H9 (cell line): ENCODE data around the gene GPR143. TPM values are rescaled to one million over a fixed set of nuclear protein-coding genes. Genes with fewer than 3 reads are reported as not detected.

Experiments
- DNase-seq: peaks from one replicate; pipeline ENCODE4 v3.0.0-alpha.2; 2017
- H2AFZ ChIP-seq: one replicate; pipeline ENCODE4 v1.6.1; 2013; ENCODE audit warnings: mild to moderate bottlenecking, low read length, control low read depth, moderate library complexity
- H2AK5ac ChIP-seq: 2 replicates; pipeline ENCODE4 v1.6.1; 2013; ENCODE audit warnings: low read length, control low read depth, mixed read lengths; ENCODE audit not compliant: insufficient read length
- H2BK120ac ChIP-seq: one replicate; pipeline ENCODE4 v1.6.1; 2013; ENCODE audit warnings: low read depth, mild to moderate bottlenecking, low read length, control low read depth, inconsistent platforms; ENCODE audit not compliant: poor library complexity, severe bottlenecking
- H2BK12ac ChIP-seq: 2 replicates; pipeline ENCODE4 v1.6.1; 2013; ENCODE audit warnings: low read length, control low read depth, mixed read lengths, low read depth; ENCODE audit not compliant: insufficient read length
- H2BK15ac ChIP-seq: 2 replicates; pipeline ENCODE4 v1.6.1; 2013; ENCODE audit warnings: low read depth, low read length, control low read depth
- H2BK20ac ChIP-seq: one replicate; pipeline ENCODE4 v1.6.1; 2013; ENCODE audit warnings: low read depth, mild to moderate bottlenecking, low read length, control low read depth, inconsistent platforms; ENCODE audit not compliant: poor library complexity, severe bottlenecking
- H2BK5ac ChIP-seq: 2 replicates; pipeline ENCODE4 v1.6.1; 2013; ENCODE audit warnings: low read length, control low read depth, mixed read lengths; ENCODE audit not compliant: insufficient read length
- H3K14ac ChIP-seq: 2 replicates; pipeline ENCODE4 v1.6.1; 2013; ENCODE audit warnings: low read length, control low read depth; ENCODE audit not compliant: insufficient read depth
- H3K18ac ChIP-seq: 2 replicates; pipeline ENCODE4 v1.6.1; 2013; ENCODE audit warnings: low read depth, mild to moderate bottlenecking, mixed read lengths, low read length, control low read depth; ENCODE audit not compliant: insufficient read length
- H3K23ac ChIP-seq: 2 replicates; pipeline ENCODE4 v1.6.1; 2013; ENCODE audit warnings: low read length, control low read depth, mixed read lengths, low read depth; ENCODE audit not compliant: insufficient read length
- H3K23me2 ChIP-seq: 2 replicates; pipeline ENCODE4 v1.6.1; 2013; ENCODE audit warnings: low read depth, mild to moderate bottlenecking, mixed read lengths, low read length, control low read depth; ENCODE audit not compliant: insufficient read length, poor library complexity, severe bottlenecking
- H3K27ac ChIP-seq: 2 replicates; pipeline ENCODE4 v1.5.1; 2013; ENCODE audit warnings: low read length, control low read depth, mixed read lengths, low read depth; ENCODE audit not compliant: insufficient read length
- H3K27me3 ChIP-seq: 2 replicates; pipeline ENCODE4 v1.6.1; 2013; ENCODE audit warnings: low read length, control low read depth, inconsistent platforms; ENCODE audit not compliant: insufficient read depth
- H3K4ac ChIP-seq: 2 replicates; pipeline ENCODE4 v1.6.1; 2013; ENCODE audit warnings: low read depth, mild to moderate bottlenecking, control low read depth, inconsistent platforms, low read length, moderate library complexity
- H3K4me1 ChIP-seq: 2 replicates; pipeline ENCODE4 v1.6.1; 2013; ENCODE audit warnings: low read length, control low read depth, inconsistent platforms; ENCODE audit not compliant: insufficient read depth
- H3K4me2 ChIP-seq: 2 replicates; pipeline ENCODE4 v1.6.1; 2013; ENCODE audit warnings: low read length, control low read depth, mixed read lengths; ENCODE audit not compliant: insufficient read length, insufficient read depth
- H3K56ac ChIP-seq: 2 replicates; pipeline ENCODE4 v1.6.1; 2013; ENCODE audit warnings: low read depth, mild to moderate bottlenecking, mixed read lengths, low read length, control low read depth; ENCODE audit not compliant: insufficient read length
- H3K79me1 ChIP-seq: 2 replicates; pipeline ENCODE4 v1.6.1; 2013; ENCODE audit warnings: low read depth, mild to moderate bottlenecking, moderate library complexity, low read length, control low read depth, inconsistent platforms; ENCODE audit not compliant: insufficient read depth, poor library complexity, severe bottlenecking
- H3K79me2 ChIP-seq: 2 replicates; pipeline ENCODE4 v1.6.1; 2013; ENCODE audit warnings: low read length, control low read depth, inconsistent platforms; ENCODE audit not compliant: insufficient read depth
- H3K9ac ChIP-seq: 2 replicates; pipeline ENCODE4 v1.6.1; 2013; ENCODE audit warnings: low read length, control low read depth, mixed read lengths; ENCODE audit not compliant: insufficient read length; ENCODE audit errors: extremely low read depth
- H3K9me3 ChIP-seq: one replicate; pipeline ENCODE4 v1.6.1; 2013; ENCODE audit warnings: low read depth, low read length, inconsistent platforms; ENCODE audit not compliant: control insufficient read depth
- H3T11ph ChIP-seq: one replicate; pipeline ENCODE4 v1.6.1; 2013; ENCODE audit warnings: mild to moderate bottlenecking, low read length, control low read depth, inconsistent platforms
- H4K20me1 ChIP-seq: one replicate; pipeline ENCODE4 v1.6.1; 2013; ENCODE audit not compliant: control insufficient read depth, insufficient read length, insufficient read depth
- H4K5ac ChIP-seq: 2 replicates; pipeline ENCODE4 v1.6.1; 2013; ENCODE audit warnings: low read depth, mild to moderate bottlenecking, mixed read lengths, low read length, control low read depth; ENCODE audit not compliant: insufficient read length
- H4K8ac ChIP-seq: replicated peaks from 2 replicates; pipeline ENCODE4 v1.6.1; 2013; ENCODE audit warnings: low read length, control low read depth, mixed read lengths, low read depth; ENCODE audit not compliant: insufficient read length
- H4K91ac ChIP-seq: 2 replicates; pipeline ENCODE4 v1.6.1; 2013; ENCODE audit warnings: low read depth, mild to moderate bottlenecking, moderate library complexity, mixed read lengths, low read length, control low read depth; ENCODE audit not compliant: insufficient read length
- H3K27ac Mint-ChIP-seq, 3 experiments: 2 replicates in 2 of 3; 3 replicates in 1 of 3; pipeline ENCODE4 v1.8.0; 2020 to 2021; ENCODE audit warnings: mixed read lengths in 3 of 3, mild to moderate bottlenecking in 1 of 3, moderate library complexity in 1 of 3
- H3K27me3 Mint-ChIP-seq: 2 replicates; pipeline ENCODE4 v1.8.0; 2021; ENCODE audit warnings: low read depth, mild to moderate bottlenecking, moderate library complexity, mixed read lengths
- H3K36me3 Mint-ChIP-seq, 3 experiments: 2 replicates in 2 of 3; 3 replicates in 1 of 3; pipeline ENCODE4 v1.8.0; 2020 to 2021; ENCODE audit warnings: low read depth in 3 of 3, mixed read lengths in 3 of 3; ENCODE audit not compliant: insufficient read depth in 1 of 3
- H3K4me1 Mint-ChIP-seq, 2 experiments: 2 replicates each; pipeline ENCODE4 v1.8.0; 2020; ENCODE audit warnings: mixed read lengths in 2 of 2
- H3K4me3 Mint-ChIP-seq, 2 experiments: 2 replicates in 1 of 2; 3 replicates in 1 of 2; pipeline ENCODE4 v1.8.0; 2020 to 2021; ENCODE audit warnings: mild to moderate bottlenecking in 2 of 2, mixed read lengths in 2 of 2, moderate library complexity in 1 of 2
- H3K9me3 Mint-ChIP-seq, 2 experiments: 2 replicates in 1 of 2; 3 replicates in 1 of 2; pipeline ENCODE4 v1.8.0; 2020; ENCODE audit warnings: mild to moderate bottlenecking in 2 of 2, mixed read lengths in 2 of 2, moderate library complexity in 1 of 2
- WGBS: extraction: QIAGEN DNeasy Blood & Tissue Kit; methylation state at CpG from one replicate; pipeline ENCODE4 v1.1.7; 2013; ENCODE audit warnings: missing lambda C conversion rate, low lambda C conversion rate, mixed read lengths; ENCODE audit not compliant: insufficient read length; ENCODE audit errors: extremely low coverage; 5-methylcytosine and 5-hydroxymethylcytosine counted together
- total RNA-seq: library from RNA; stranded (reverse); gene quantifications from 2 replicates; pipeline ENCODE4 v1.2.1, GENCODE V29; 2021
- TF ChIP-seq, protein P1 (sequence below): fragments of 200-600 bp; sonication (generic); conservative IDR thresholded peaks from 3 replicates; pipeline ENCODE4 v1.8.0; 2021; ENCODE audit warnings: antibody characterized with exemption, mild to moderate bottlenecking

GPR143 gene
- total RNA-seq, 1 experiment from 2014 or later, result 7.1 TPM

DNA sequence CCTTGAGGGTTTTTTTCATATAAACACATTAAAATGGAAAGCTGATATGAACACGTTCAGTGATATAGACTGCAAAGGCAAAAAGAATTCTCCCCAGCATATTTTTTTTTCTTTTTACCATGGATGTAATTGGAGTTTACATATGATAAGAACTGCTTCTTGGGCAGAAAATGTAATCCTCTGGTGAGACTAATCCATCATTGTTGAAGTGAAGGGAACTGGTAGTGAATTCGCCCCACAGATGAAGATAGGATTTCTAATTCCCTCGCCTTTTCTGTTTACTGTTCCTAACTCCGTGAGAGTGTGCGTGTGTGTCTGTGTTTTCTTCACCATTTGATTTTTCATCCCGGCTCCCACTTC lies 88.9 kb downstream of the GPR143 start:
- no peak overlapping the region for H3K14ac ChIP-seq
- WGBS, result no CpG with 5 or more reads among the region's 6 CpGs
- H3K4me3 Mint-ChIP-seq, result no peak overlapping the region

More for the DNA sequence above, 88.9 kb downstream of the GPR143 start:
- Histone ChIP-seq H3K23me2 (no peaks in the 10 kb centered on the region), H3K56ac (no peak overlapping the region), H2BK15ac (no peak overlapping the region), H3K4me1 (no peaks in the 10 kb centered on the region), H2BK12ac (no peak overlapping the region), H4K20me1 (no peaks in the 10 kb centered on the region), H3K9me3 (no peaks in the 10 kb centered on the region), H3T11ph (no peak overlapping the region), H3K4ac (no peak overlapping the region), H2BK5ac (no peak overlapping the region), H2BK20ac (no peak overlapping the region), H2AFZ (no peak overlapping the region), H3K79me1 (no peaks in the 10 kb centered on the region), H3K9ac (no peak overlapping the region), H3K23ac (no peak overlapping the region), H3K27ac (no peak overlapping the region), H4K91ac (no peak overlapping the region), H4K8ac (no peak overlapping the region), H3K27me3 (no peaks in the 10 kb centered on the region), H3K4me2 (no peak overlapping the region), H3K79me2 (no peaks in the 10 kb centered on the region), H4K5ac (no peak overlapping the region), H2BK120ac (no peak overlapping the region), H2AK5ac (no peak overlapping the region), H3K18ac (no peak overlapping the region)
- DNase-seq, result no peak
- Mint-ChIP-seq H3K4me1 (peaks cover under 1 to 1% of the 10 kb centered on the region in 2 experiments), H3K27ac (no peak overlapping the region), H3K27me3 (no peaks in the 10 kb centered on the region; the same call in 1 of the 2 replicates), H3K9me3 (peaks cover 2 to 47% of the 10 kb centered on the region in 2 experiments), H3K36me3 (peaks cover 24 to 35% (median 33%) of the 10 kb centered on the region in 3 experiments)
- TF ChIP-seq, protein P1, sequence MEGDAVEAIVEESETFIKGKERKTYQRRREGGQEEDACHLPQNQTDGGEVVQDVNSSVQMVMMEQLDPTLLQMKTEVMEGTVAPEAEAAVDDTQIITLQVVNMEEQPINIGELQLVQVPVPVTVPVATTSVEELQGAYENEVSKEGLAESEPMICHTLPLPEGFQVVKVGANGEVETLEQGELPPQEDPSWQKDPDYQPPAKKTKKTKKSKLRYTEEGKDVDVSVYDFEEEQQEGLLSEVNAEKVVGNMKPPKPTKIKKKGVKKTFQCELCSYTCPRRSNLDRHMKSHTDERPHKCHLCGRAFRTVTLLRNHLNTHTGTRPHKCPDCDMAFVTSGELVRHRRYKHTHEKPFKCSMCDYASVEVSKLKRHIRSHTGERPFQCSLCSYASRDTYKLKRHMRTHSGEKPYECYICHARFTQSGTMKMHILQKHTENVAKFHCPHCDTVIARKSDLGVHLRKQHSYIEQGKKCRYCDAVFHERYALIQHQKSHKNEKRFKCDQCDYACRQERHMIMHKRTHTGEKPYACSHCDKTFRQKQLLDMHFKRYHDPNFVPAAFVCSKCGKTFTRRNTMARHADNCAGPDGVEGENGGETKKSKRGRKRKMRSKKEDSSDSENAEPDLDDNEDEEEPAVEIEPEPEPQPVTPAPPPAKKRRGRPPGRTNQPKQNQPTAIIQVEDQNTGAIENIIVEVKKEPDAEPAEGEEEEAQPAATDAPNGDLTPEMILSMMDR, result no peak
